T-cell (primary cell): ENCODE results near the gene DYSF. TPM values are rescaled to one million over a fixed set of nuclear protein-coding genes. Genes with fewer than 3 reads are reported as not detected.
A peak's percentile ranks its signal among the peaks of the same experiment; 100 is the strongest.

Experiments
- ATAC-seq, 4 experiments: fragments of 200-7000 bp in 3 of 4; fragments of 150-1000 bp in 1 of 4; cut with Tn5 transposase; replicated peaks in 1 of 4; 1 replicate in 3 of 4; 2 replicates in 1 of 4; pipeline ENCODE4 v1.10.0; 2021; ENCODE audit warnings: moderate library complexity in 3 of 4, mild to moderate bottlenecking in 2 of 4, moderate number of reproducible peaks in 1 of 4
- CTCF ChIA-PET, 2 donors: fragments of 300-600 bp; sonication (Branson Sonifier 250); formaldehyde crosslinking; loops; one replicate each; lab custom pipeline; 2022; ENCODE audit warnings: antibody characterized with exemption in 2 of 2; lab: Charles Lee
- POLR2A ChIA-PET, 2 donors: fragments of 300-600 bp; sonication (Branson Sonifier 250); formaldehyde crosslinking; loops; one replicate each; lab custom pipeline; 2022; ENCODE audit warnings: antibody characterized with exemption in 2 of 2; lab: Charles Lee
- DNase-seq, 35 experiments: peaks; one replicate each; pipeline versions ENCODE4 v3.0.0 to v3.0.0-alpha.2; 2013 to 2023
- H3K27ac ChIP-seq: one replicate; pipeline ENCODE4 v1.5.1; 2013; ENCODE audit warnings: low read length
- H3K27me3 ChIP-seq, 2 experiments: replicated peaks in 1 of 2; 1 replicate in 1 of 2; 2 replicates in 1 of 2; pipeline versions ENCODE4 v1.6.1 to v1.7.0; 2013; ENCODE audit warnings: low read length in 1 of 2, mixed read lengths in 1 of 2; ENCODE audit not compliant: control insufficient read depth in 2 of 2, insufficient read depth in 2 of 2; ENCODE audit errors: extremely low read depth in 1 of 2
- H3K36me3 ChIP-seq, 2 donors: 1 replicate in 1 of 2; 2 replicates in 1 of 2; pipeline versions ENCODE4 v1.6.1 to v1.7.0; 2013; ENCODE audit warnings: low read length in 1 of 2; ENCODE audit not compliant: control insufficient read depth in 2 of 2, insufficient read depth in 1 of 2; ENCODE audit errors: extremely low read depth in 1 of 2
- H3K4me1 ChIP-seq, 2 experiments: 1 replicate in 1 of 2; 2 replicates in 1 of 2; pipeline versions ENCODE4 v1.6.1 to v1.7.0; 2013; ENCODE audit warnings: low read length in 2 of 2, mixed read lengths in 1 of 2; ENCODE audit not compliant: insufficient read depth in 2 of 2, control insufficient read depth in 1 of 2; ENCODE audit errors: extremely low read depth in 1 of 2
- H3K4me3 ChIP-seq, 2 donors: 1 replicate in 1 of 2; 2 replicates in 1 of 2; pipeline versions ENCODE4 v1.5.1 to v1.7.0; 2013; ENCODE audit warnings: mild to moderate bottlenecking in 2 of 2, low read length in 1 of 2, moderate library complexity in 1 of 2; ENCODE audit not compliant: control insufficient read depth in 1 of 2; ENCODE audit errors: extremely low read depth in 1 of 2
- H3K9me3 ChIP-seq: 2 replicates; pipeline ENCODE4 v1.7.0; 2013
- H3K27ac Mint-ChIP-seq, 2 donors: one replicate each; pipeline ENCODE4 v1.8.0; 2020 to 2021; ENCODE audit warnings: mild to moderate bottlenecking in 2 of 2, mixed read lengths in 2 of 2
- H3K27me3 Mint-ChIP-seq, 2 donors: one replicate each; pipeline ENCODE4 v1.8.0; 2021 to 2022; ENCODE audit warnings: mixed read lengths in 2 of 2
- H3K36me3 Mint-ChIP-seq: one replicate; pipeline ENCODE4 v1.8.0; 2021; ENCODE audit warnings: mixed read lengths
- H3K4me1 Mint-ChIP-seq, 3 donors: one replicate each; pipeline ENCODE4 v1.8.0; 2020 to 2022; ENCODE audit warnings: mixed read lengths in 3 of 3, mild to moderate bottlenecking in 1 of 3
- H3K4me3 Mint-ChIP-seq, 3 donors: one replicate each; pipeline ENCODE4 v1.8.0; 2020 to 2022; ENCODE audit warnings: mild to moderate bottlenecking in 3 of 3, mixed read lengths in 3 of 3, moderate library complexity in 3 of 3
- H3K9me3 Mint-ChIP-seq, 3 donors: one replicate each; pipeline ENCODE4 v1.8.0; 2020 to 2022; ENCODE audit warnings: mixed read lengths in 3 of 3
- WGBS: methylation state at CpG from one replicate; pipeline ENCODE4 v1.1.5; 2013; ENCODE audit warnings: missing lambda C conversion rate; ENCODE audit not compliant: insufficient coverage; 5-methylcytosine and 5-hydroxymethylcytosine counted together
- total RNA-seq, 35 experiments: library from RNA in 6 of 35; stranded (reverse) in 6 of 35; fragments of 120-200 nt in 1 of 35; gene quantifications; one replicate each; pipeline versions ENCODE4 v1.2.1 to v1.2.4 and lab custom pipeline; 2013 to 2026

Gene DYSF
- total RNA-seq, 5 donors from 2014 or later (not counting 1 experiment from before 2014, with no cell fraction given), result 0.56 to 3.4 (median 1.9) TPM

DNA sequence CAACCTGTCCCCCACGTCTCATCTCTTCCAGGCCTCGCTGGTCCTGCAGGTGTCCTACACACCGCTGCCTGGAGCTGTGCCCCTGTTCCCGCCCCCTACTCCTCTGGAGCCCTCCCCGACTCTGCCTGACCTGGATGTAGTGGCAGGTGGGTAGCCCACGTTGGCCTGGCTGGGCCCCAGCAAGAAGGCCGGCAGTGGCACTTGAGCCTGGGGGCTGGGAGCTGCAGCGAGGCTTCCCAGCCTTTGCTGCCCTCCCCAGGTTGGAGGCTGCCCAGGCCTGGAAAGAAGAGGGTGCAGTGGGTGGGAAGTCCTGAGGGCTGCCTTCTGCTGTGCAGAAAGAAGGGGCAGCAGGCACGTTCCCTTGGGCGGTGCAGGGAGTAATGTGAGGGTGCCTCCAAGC is 58.4 kb downstream of the DYSF start:
- no peak for DNase-seq
- Histone ChIP-seq H3K27me3 (peaks cover 0 to 20% of the 10 kb centered on the region in 2 experiments), H3K27ac (no peak overlapping the region), H3K9me3 (no peaks in the 10 kb centered on the region), H3K36me3 (no peaks in the 10 kb centered on the region), H3K4me3 (no peak overlapping the region), H3K4me1 (no peaks in the 10 kb centered on the region)
- POLR2A ChIA-PET, result no interaction called here
- H3K27ac Mint-ChIP-seq, result no peak overlapping the region
- H3K9me3 Mint-ChIP-seq, result no peaks in the 10 kb centered on the region
- H3K4me3 Mint-ChIP-seq, result no peak overlapping the region
- WGBS, result 82% methylated on average over 7 of the region's 10 CpGs
- no peaks in the 10 kb centered on the region for H3K36me3 Mint-ChIP-seq
- H3K27me3 Mint-ChIP-seq, result peaks cover 7 to 10% of the 10 kb centered on the region in 2 donors
- H3K4me1 Mint-ChIP-seq, result peaks cover 0 to 5% (median 3%) of the 10 kb centered on the region in 3 donors
- CTCF ChIA-PET, result interaction anchor here (0.5 to 7.0 kb wide), 5 partner anchors 17 to 1688 kb away, joined by 3 to 166 read pairs (median 11); no protein-coding TSS in a partner anchor
- ATAC-seq, result no peak

DNA sequence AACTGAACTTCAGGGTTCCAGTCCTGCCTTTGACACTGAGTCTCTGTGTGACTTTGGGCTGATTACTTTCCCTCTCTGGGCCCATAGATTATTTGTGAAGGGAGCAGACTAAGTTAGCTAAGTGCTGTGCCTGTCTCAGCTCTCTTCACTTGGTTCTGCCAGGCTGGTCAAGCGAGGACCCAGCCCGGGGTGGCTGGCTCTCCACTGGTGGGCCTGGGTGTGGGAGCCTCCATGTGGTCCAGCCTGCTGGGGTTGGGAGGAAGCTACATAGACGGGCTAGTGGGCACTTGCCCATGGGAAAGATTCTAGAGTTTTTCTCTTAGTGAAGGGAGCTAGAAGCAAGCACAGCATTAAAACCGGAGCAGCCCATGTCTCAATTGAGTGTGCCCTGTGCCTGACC is 59.0 kb downstream of the DYSF start:
- H3K27me3 Mint-ChIP-seq, result peaks cover 7 to 10% of the 10 kb centered on the region in 2 donors

GRCh38 chr2:71513096-71513495 is 59.7 kb downstream of the DYSF start:
- Histone ChIP-seq H3K27ac (no peak overlapping the region), H3K27me3 (peaks cover 0 to 20% of the 10 kb centered on the region in 2 experiments), H3K4me1 (no peaks in the 10 kb centered on the region), H3K4me3 (no peak overlapping the region), H3K36me3 (no peaks in the 10 kb centered on the region), H3K9me3 (no peaks in the 10 kb centered on the region)
- no peaks in the 10 kb centered on the region for H3K9me3 Mint-ChIP-seq
- POLR2A ChIA-PET, result no interaction called here
- no peaks in the 10 kb centered on the region for H3K36me3 Mint-ChIP-seq
- H3K27ac Mint-ChIP-seq, result no peak overlapping the region
- CTCF ChIA-PET, result interaction anchor here (0.6 to 7.0 kb wide), 7 partner anchors 37 to 832 kb away, joined by 3 to 166 read pairs (median 4); partner anchors contain the start of gene PAIP2B (in 1 of the 2)
- WGBS, result 84% methylated on average over 4 of the region's 11 CpGs
- no peak overlapping the region for H3K4me3 Mint-ChIP-seq
- no peak for DNase-seq
- peaks cover 7 to 10% of the 10 kb centered on the region in 2 donors for H3K27me3 Mint-ChIP-seq
- peaks cover 0 to 5% (median 3%) of the 10 kb centered on the region in 3 donors for H3K4me1 Mint-ChIP-seq
- ATAC-seq, result no peak

More for the DNA sequence above, 59.0 kb downstream of the DYSF start:
- Histone ChIP-seq H3K36me3 (no peaks in the 10 kb centered on the region), H3K9me3 (no peaks in the 10 kb centered on the region), H3K4me3 (no peak overlapping the region), H3K4me1 (no peaks in the 10 kb centered on the region), H3K27ac (no peak overlapping the region), H3K27me3 (peaks cover 0 to 20% of the 10 kb centered on the region in 2 experiments)
- peak in 1 of 4 experiments; percentile 14 for ATAC-seq
- DNase-seq, result no peak
- Mint-ChIP-seq H3K9me3 (no peaks in the 10 kb centered on the region), H3K27ac (no peak overlapping the region), H3K4me3 (no peak overlapping the region), H3K36me3 (no peaks in the 10 kb centered on the region), H3K4me1 (peaks cover 0 to 5% (median 3%) of the 10 kb centered on the region in 3 donors)
- 79% methylated on average over 4 of the region's 4 CpGs for WGBS
- ChIA-PET POLR2A (no interaction called here), CTCF (interaction anchor here (0.5 to 7.0 kb wide), 8 partner anchors 17 to 1688 kb away, joined by 3 to 166 read pairs (median 4); partner anchors contain the start of gene PAIP2B (in 1 of the 2))

- H3K27me3 Mint-ChIP-seq, result peaks cover 4 to 10% of the 10 kb centered on the region in 2 donors
- no peaks in the 10 kb centered on the region for H3K9me3 Mint-ChIP-seq
- no peak for DNase-seq
- 88% methylated on average over 4 of the region's 11 CpGs for WGBS
- CTCF ChIA-PET, result interaction anchor here (0.7 to 5.4 kb wide), 6 partner anchors 214 to 512 kb away, joined by 7 to 82 read pairs (median 8); no protein-coding TSS in a partner anchor
- no peaks in the 10 kb centered on the region for H3K36me3 ChIP-seq
- H3K4me1 ChIP-seq, result no peaks in the 10 kb centered on the region
- H3K36me3 Mint-ChIP-seq, result no peaks in the 10 kb centered on the region
- ATAC-seq, result no peak
- no peaks in the 10 kb centered on the region for H3K9me3 ChIP-seq
- no peak overlapping the region for H3K27ac ChIP-seq
- no peak overlapping the region for H3K4me3 Mint-ChIP-seq
- POLR2A ChIA-PET, result no interaction called here
- peaks cover 0 to 5% (median 3%) of the 10 kb centered on the region in 3 donors for H3K4me1 Mint-ChIP-seq
- H3K27me3 ChIP-seq, result peaks cover 0 to 20% of the 10 kb centered on the region in 2 experiments
- H3K27ac Mint-ChIP-seq, result no peak overlapping the region
- no peak overlapping the region for H3K4me3 ChIP-seq
Measured at GRCh38 chr2:71513721-71514120, 60.4 kb downstream of the DYSF start.

DNA sequence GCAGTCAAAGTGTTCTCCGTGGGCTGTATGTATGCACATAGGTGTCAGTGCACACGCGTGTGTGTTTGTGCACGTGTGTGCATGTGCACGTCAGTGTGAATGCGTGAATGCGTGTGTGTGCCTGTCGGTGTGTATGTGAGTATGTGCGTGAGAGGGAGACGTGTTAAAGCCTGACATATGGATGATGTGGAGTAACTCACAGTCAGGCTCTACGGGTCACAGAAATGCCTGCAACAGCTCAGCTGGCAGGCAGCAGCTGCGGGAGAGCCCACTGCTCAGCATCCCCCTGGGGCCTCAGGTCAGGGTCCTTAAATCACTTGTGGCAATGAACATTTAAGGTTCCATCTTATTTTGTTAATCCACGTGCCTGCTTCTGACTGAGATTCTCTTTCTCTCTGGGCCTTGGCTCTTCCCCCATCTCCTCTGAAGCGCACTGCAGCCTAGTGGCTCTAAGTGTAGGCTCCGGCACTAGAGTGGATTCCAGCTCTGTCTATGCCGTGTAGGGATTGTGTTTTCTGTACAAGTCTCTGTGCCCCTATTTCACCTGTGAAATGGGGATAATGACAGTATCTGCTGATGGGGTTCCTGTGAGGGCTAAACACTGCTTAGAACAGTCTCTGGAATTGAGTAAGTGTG is 63.0 kb downstream of the DYSF start:
- H3K36me3 Mint-ChIP-seq, result no peaks in the 10 kb centered on the region
- no peak for DNase-seq
- Histone ChIP-seq H3K4me3 (no peak overlapping the region), H3K9me3 (no peaks in the 10 kb centered on the region), H3K27me3 (peaks cover 0 to 20% of the 10 kb centered on the region in 2 experiments), H3K4me1 (no peaks in the 10 kb centered on the region), H3K27ac (no peak overlapping the region), H3K36me3 (no peaks in the 10 kb centered on the region)
- 96% methylated on average over 12 of the region's 16 CpGs for WGBS
- CTCF ChIA-PET, result no interaction called here
- no peak for ATAC-seq
- H3K9me3 Mint-ChIP-seq, result no peaks in the 10 kb centered on the region
- POLR2A ChIA-PET, result no interaction called here
- no peak overlapping the region for H3K27ac Mint-ChIP-seq
- H3K4me1 Mint-ChIP-seq, result no peaks in the 10 kb centered on the region
- H3K27me3 Mint-ChIP-seq, result peaks cover 4% of the 10 kb centered on the region in 2 donors
- no peak overlapping the region for H3K4me3 Mint-ChIP-seq

DNA sequence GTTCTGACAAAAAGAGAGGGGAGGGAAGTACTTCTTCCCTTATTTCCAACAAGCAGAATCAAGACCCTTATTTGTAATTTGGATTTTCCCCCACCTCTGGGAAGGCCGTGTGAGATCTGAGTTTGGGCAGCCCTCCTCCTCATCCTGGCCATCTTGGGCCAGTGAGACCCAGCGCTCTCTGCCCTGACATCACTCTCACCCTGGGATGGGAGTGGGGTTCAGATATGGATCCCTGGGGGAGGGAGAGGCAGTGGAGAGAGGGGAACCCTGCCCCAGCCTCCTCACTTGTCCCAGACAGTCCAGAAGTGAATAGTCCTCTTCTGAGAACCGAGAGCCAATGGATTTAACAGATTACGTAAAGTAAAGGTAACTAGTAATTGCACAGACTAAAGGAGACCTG is 64.5 kb downstream of the DYSF start:
- Mint-ChIP-seq H3K4me1 (no peaks in the 10 kb centered on the region), H3K36me3 (no peaks in the 10 kb centered on the region), H3K9me3 (no peaks in the 10 kb centered on the region), H3K27ac (no peak overlapping the region), H3K27me3 (peaks cover 7 to 8% of the 10 kb centered on the region in 2 donors), H3K4me3 (no peak overlapping the region)
- Histone ChIP-seq H3K4me1 (no peaks in the 10 kb centered on the region), H3K4me3 (no peak overlapping the region), H3K9me3 (no peaks in the 10 kb centered on the region), H3K27me3 (peaks cover 0 to 20% of the 10 kb centered on the region in 2 experiments), H3K27ac (no peak overlapping the region), H3K36me3 (no peaks in the 10 kb centered on the region)
- ATAC-seq (no peak), DNase-seq (no peak)
- ChIA-PET CTCF (interaction anchor here in 1 of 2 donors (0.6 kb wide), 1 partner anchor 219 kb away, joined by 3 read pairs; no protein-coding TSS in a partner anchor), POLR2A (no interaction called here)
- WGBS, result 100% methylated on average over 1 of the region's 4 CpGs
